GM23338 (cell line): ENCODE measurements around the gene TERT.

Source experiments
- EZH2 ChIP-seq: fragments of 200-600 bp; sonication (generic); IDR thresholded peaks from one replicate; pipeline ENCODE4 v1.8.0; 2017; ENCODE audit warnings: antibody characterized with exemption, mild to moderate bottlenecking, low read depth; ENCODE audit not compliant: unreplicated experiment
- EZH2phosphoT487 ChIP-seq: fragments of 200-600 bp; sonication (generic); IDR thresholded peaks from one replicate; pipeline ENCODE4 v1.8.1; 2018; ENCODE audit warnings: antibody characterized with exemption; ENCODE audit not compliant: unreplicated experiment
- NANOG ChIP-seq: IDR thresholded peaks from 2 replicates; pipeline ENCODE4 v1.6.1; 2016; ENCODE audit warnings: antibody characterized with exemption, borderline replicate concordance
- POLR2AphosphoS5 ChIP-seq: IDR thresholded peaks from 2 replicates; pipeline ENCODE4 v1.6.1; 2016; ENCODE audit warnings: antibody characterized with exemption, low read depth
- TF ChIP-seq, protein P1 (sequence below), 2 experiments: fragments of 200-600 bp in 1 of 2; sonication (generic) in 1 of 2; conservative IDR thresholded peaks; 2 replicates each; pipeline versions ENCODE4 v1.5.1 to v1.6.1; 2016 to 2017; ENCODE audit warnings: antibody characterized with exemption in 2 of 2, low read depth in 2 of 2, mild to moderate bottlenecking in 2 of 2, moderate library complexity in 1 of 2
- TF ChIP-seq, protein P2 (sequence below): IDR thresholded peaks from one replicate; pipeline ENCODE4 v1.6.1; 2018; ENCODE audit warnings: antibody characterized with exemption; ENCODE audit not compliant: unreplicated experiment

DNA sequence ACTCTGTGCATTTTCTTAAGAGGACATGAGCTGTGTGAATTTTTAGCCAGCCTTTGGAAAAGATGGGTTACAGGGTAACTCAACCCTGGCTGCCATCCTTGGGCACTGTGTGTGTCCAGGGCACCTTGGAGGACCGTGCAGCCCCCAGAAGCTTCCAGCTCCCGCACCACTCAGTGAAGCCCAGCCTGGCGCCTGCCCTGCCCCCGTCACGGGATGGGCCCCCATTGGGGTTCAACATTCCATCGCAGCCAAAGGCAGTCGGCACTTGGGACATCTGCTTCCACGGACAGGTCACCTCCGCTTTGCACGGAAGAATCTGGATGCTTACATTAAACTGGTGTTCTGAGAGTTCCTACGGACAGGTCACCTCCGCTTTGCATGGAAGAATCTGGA lies 71.6 kb downstream of the TERT start:
- no peak for TF ChIP-seq EZH2phosphoT487
- TF ChIP-seq, protein P1, sequence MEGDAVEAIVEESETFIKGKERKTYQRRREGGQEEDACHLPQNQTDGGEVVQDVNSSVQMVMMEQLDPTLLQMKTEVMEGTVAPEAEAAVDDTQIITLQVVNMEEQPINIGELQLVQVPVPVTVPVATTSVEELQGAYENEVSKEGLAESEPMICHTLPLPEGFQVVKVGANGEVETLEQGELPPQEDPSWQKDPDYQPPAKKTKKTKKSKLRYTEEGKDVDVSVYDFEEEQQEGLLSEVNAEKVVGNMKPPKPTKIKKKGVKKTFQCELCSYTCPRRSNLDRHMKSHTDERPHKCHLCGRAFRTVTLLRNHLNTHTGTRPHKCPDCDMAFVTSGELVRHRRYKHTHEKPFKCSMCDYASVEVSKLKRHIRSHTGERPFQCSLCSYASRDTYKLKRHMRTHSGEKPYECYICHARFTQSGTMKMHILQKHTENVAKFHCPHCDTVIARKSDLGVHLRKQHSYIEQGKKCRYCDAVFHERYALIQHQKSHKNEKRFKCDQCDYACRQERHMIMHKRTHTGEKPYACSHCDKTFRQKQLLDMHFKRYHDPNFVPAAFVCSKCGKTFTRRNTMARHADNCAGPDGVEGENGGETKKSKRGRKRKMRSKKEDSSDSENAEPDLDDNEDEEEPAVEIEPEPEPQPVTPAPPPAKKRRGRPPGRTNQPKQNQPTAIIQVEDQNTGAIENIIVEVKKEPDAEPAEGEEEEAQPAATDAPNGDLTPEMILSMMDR (conservative IDR thresholded peaks at IDR 0.05; ENCODE audit: low read depth in 2 of 2) = no peak
- TF ChIP-seq, protein P2, sequence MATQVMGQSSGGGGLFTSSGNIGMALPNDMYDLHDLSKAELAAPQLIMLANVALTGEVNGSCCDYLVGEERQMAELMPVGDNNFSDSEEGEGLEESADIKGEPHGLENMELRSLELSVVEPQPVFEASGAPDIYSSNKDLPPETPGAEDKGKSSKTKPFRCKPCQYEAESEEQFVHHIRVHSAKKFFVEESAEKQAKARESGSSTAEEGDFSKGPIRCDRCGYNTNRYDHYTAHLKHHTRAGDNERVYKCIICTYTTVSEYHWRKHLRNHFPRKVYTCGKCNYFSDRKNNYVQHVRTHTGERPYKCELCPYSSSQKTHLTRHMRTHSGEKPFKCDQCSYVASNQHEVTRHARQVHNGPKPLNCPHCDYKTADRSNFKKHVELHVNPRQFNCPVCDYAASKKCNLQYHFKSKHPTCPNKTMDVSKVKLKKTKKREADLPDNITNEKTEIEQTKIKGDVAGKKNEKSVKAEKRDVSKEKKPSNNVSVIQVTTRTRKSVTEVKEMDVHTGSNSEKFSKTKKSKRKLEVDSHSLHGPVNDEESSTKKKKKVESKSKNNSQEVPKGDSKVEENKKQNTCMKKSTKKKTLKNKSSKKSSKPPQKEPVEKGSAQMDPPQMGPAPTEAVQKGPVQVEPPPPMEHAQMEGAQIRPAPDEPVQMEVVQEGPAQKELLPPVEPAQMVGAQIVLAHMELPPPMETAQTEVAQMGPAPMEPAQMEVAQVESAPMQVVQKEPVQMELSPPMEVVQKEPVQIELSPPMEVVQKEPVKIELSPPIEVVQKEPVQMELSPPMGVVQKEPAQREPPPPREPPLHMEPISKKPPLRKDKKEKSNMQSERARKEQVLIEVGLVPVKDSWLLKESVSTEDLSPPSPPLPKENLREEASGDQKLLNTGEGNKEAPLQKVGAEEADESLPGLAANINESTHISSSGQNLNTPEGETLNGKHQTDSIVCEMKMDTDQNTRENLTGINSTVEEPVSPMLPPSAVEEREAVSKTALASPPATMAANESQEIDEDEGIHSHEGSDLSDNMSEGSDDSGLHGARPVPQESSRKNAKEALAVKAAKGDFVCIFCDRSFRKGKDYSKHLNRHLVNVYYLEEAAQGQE = no peak
- TF ChIP-seq EZH2 = no peak
- no peak for TF ChIP-seq NANOG
- TF ChIP-seq POLR2AphosphoS5 = no peak
